Measurements from ENCODE around the gene SPIRE1.
"Not testable (repeated sequence)": the region's sequence is repeated elsewhere in the genome, so short reads cannot be mapped to it uniquely, and the experiment has no call there.

Gene SPIRE1

GRCh38 chr18:12597760-12598159 lies 60.1 kb downstream of the SPIRE1 start:
- no peak for DNase-seq

DNA sequence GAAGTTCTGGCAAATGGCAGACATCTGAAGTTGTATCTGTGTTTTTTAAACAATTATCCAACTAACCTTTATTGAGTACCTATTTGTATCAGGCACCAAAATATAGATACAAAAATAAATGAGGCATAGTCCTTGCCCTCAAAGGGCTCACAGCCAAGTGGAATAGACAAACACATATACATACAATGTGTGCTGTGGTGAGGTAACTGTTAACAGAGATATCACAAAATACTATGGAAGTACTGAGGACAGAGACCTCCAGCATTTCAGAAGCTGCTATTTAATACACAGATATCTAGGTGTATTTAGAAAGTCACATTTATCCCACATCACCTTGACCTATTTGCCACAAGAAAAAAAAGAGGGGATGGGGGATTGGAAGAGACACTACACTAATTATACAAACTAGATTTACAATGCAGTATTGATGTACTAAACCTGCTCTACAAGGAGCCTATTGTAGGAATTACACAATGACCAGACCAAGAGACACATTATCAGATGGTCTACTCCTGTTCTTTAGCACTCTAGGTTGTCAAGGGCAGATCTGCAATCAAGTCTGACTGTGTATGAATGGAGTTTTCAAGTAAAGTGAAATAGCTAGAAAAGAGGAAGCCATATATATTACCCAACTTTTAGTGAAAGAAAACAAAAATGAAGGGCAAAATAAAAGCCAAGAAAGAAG lies 62.2 kb downstream of the SPIRE1 start:
- no peak for DNase-seq

- no peak for DNase-seq
Observed at GRCh38 chr18:12593866-12594265, 64.0 kb downstream of the SPIRE1 start.

DNA sequence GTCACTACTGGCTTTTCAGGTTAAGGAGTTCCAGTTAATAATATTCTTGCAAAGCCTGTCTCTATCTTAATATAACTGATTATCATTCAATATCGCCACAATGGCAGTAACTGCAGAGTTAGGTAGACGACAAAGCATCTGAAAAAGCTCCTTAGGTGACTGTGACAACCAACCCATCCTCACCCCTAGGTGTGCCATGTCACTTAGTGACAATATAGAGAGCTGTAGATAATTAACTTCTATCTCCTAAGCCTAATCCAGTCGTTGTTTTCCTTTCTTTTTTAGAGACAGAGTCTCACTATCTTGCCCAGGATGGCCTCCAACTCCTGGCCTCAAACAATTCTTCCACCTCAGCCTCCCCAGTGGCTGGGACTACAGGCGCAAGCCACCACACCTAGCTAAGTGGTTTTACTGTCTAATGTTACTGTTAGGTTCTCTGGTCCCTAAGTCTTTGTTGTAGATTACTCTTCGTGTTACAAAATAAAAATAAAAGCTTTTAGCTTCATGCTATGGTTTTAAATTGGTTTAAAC lies 65.2 kb downstream of the SPIRE1 start:
- DNase-seq = no peak

DNA sequence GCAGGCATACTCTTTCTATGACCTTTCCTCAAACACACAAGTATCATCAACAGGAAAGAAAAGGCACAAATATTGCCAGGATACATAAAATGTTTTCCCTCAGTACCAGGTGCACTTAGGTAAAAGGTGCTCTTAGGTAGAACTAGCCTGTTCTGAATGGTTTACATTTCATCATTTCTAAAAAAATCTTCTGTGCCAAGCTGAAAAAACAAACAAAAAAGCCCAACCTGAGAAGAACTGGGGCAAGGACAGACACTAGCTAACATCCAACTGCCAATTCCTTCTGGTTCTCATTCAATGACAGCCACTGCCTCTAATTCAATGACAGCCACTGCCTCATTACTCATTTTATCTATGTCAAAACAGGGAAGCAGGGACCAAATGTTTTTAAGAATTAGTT lies 68.5 kb downstream of the SPIRE1 start:
- no peak for DNase-seq

GRCh38 chr18:12586956-12587355 lies 71.0 kb downstream of the SPIRE1 start:
- DNase-seq = no peak

DNA sequence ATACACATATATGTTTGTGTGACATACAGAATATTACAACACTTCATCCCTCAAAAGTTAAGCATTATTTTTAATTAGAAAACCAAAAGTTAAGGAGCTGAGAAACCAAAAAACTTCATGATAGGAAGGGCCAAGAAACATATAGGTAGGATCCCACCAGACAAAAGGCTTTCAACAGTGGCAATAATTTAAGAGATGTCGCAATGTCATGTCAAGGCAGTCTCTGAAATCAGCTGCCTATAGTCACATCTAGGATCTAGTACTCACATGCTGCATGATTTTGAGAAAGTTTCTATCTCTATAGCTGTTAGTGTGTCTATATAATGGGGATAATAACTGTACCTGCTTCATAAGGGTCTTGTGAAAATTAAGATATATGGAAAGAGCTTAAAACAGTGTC lies 72.7 kb downstream of the SPIRE1 start:
- DNase-seq = no peak

DNA sequence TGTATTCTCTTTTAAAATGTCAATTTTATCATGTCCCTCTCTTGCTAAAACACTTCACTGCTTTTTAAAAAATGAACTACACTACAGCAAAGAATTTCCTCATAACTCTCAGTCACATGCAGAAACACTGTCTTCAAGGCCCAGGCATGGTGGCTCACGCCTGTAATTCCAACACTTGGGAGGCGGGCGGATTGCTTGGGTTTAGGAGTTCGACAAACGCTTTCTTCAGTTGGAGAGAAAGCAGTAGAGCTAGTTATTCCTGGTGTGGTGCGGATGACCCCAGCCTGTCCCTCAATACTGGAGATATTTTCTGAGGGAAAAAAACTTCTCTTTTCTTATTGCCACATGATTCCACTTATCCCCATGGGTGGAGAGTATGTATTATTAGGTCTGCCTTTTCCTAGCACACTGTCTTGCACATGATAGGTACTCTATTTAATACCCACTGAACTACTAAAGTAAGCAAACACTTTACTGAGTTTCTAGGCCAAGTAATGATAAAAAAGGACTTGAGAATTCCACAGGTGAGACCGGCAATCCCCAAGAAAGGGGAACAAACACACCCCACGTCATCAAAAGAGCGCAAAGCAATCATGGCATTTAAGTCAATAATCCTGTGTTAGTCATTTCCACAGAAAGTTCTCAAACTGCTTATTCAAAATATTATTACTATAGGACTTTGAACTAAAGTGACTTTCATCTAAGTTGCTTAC lies 77.1 kb downstream of the SPIRE1 start:
- DNase-seq = no peak

DNA sequence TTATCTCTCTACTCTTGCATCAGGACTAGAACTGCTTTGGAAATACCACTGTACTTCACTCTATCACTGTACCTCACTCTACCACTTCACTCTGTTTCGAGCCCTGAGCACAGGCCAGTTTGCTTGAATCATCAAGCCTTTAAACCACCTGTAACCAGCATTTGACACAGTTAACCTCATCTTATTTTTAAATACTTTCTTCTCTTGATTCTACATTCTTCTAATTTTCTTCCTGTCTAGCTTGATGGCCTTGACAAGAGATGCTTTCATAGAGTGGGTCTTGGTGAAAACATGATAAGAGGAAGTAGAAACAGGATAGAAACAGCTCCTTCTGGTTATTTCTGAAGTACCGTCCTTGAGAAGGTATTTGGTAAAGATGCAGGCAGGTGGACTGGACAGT lies 78.1 kb downstream of the SPIRE1 start:
- DNase-seq = no peak

- DNase-seq = no peak
Observed at GRCh38 chr18:12577848-12578247, 80.1 kb downstream of the SPIRE1 start.

GRCh38 chr18:12574494-12575185 lies 83.3 kb downstream of the SPIRE1 start:
- no peak for DNase-seq

DNA sequence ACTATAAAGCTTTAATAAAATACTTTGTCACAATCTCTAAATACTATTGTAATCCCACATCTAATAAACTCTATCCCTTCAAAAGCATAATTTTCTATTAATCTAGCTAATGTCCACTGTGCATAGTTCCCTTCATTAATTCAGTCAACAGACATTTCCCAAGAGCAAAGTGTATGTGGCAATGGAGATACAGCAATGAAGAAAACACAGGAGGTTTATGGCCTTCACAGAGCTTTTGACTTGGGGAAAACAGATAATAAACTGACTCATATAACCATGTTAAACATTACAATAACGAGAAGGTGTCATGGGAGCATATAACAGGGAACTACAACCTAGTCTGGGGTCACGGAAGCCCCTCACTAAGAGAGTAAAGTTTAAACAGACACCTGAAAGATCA lies 86.3 kb downstream of the SPIRE1 start:
- DNase-seq = no peak

- DNase-seq = no peak
Observed at GRCh38 chr18:12569791-12570190, 88.1 kb downstream of the SPIRE1 start.

DNA sequence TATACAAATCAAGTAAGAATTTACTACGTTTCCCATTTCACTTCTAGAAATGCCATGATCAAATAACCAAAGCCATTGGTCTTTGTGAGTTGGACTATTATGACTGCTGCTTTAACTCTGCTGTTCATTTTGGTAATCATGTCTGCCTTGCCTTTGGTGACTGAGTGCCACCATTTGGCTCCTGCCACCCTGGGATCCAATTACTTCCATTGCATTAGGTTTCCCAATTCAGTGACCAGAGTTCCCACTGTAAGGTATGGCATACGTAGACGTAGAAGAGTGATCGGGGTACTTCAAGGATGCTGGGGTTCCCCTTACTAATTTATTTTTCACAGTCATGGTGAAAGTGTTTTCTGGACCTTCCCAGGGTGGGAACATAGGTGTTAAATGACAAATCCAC lies 90.1 kb downstream of the SPIRE1 start:
- no peak for DNase-seq

- no peak for DNase-seq
Observed at GRCh38 chr18:12564861-12565260, 93.0 kb downstream of the SPIRE1 start.

GRCh38 chr18:12564378-12564777 lies 93.5 kb downstream of the SPIRE1 start:
- no peak for DNase-seq

DNA sequence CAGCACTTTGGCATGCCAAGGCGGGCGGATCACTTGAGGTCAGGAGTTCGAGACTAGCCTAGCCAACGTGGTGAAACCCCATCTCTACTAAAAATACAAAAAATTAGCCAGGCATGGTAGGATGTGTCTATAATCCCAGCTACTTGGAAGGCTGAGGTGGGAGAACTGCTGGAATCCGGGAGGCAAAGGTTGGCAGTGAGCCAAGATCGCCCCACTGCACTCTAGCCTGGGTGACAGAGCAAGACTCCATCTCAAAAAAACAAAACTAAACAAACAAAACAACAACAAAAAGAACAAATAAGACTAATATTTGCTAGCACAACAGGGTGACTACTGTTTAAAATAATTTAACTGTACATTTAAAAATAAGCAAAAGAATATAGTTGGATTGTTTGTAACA lies 97.3 kb downstream of the SPIRE1 start:
- not testable (repeated sequence) for DNase-seq

GRCh38 chr18:12559319-12559718 lies 98.6 kb downstream of the SPIRE1 start:
- no peak for DNase-seq

- no peak for DNase-seq
Observed at GRCh38 chr18:12556946-12557806, 100.7 kb downstream of the SPIRE1 start.

DNA sequence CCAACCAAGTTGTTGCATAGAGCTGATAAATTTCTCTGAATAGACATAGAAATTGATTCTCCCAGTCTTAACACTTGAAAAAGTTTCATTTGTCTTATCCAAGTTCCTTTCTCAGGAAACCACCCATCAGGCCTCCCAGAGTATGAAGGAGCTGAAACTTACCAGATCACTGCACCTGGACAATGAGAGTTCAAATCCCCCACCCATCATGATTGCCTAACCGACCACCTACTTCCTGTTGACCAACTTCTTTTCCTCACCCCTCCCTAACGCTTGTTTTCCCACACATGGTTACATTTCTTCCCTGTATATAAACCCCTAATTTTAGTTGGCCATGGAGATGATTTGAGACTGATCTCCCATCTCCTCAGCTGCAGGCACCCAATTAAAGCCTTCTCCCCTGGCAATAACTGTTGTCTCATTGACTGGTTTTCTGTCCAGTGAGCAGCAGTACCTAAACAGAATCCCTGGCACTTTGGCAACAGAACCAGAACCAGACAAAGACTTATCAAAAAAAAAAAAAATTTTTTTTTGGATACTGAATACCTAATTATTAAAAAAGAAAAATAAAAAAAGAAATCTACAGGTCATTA lies 103.0 kb downstream of the SPIRE1 start:
- DNase-seq = no peak

DNA sequence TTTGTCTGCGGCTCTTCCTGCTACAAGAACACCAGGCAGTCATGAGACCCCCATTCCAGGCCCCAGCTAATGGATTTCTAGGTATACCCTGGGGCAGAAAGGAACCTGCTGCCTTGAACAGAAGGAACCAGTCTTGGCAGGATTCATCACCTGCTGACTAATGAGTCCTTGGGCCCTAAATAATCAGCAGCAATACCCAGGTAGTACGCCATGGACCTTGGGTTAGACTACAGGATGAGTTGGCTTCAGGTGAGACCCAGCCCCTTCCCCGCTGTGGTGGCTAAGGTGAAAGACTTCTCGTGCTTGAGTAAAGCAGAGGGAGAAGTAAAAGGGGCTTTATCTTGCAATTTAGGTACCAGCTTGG lies 105.0 kb downstream of the SPIRE1 start:
- DNase-seq = no peak
